MM.1S (cell line): ENCODE data around the gene CDKN3.

Experiments used
- CTCF ChIP-seq: fragments of 300-600 bp; sonication (generic); IDR thresholded peaks from 2 replicates; pipeline ENCODE4 v1.5.1; 2016; ENCODE audit warnings: antibody characterized with exemption, low read length, mixed read lengths
- EZH2 ChIP-seq: fragments of 300-600 bp; sonication (generic); optimal IDR thresholded peaks from 2 replicates; pipeline ENCODE3; 2017; ENCODE audit warnings: low read depth, mild to moderate bottlenecking, antibody characterized with exemption, low read length, mixed read lengths

- TF ChIP-seq CTCF, result no peak
- TF ChIP-seq EZH2, result no peak
Observed at GRCh38 chr14:54387328-54387727, 9.5 kb upstream of the CDKN3 start.
